ENCODE results near the gene SLC18A3. TPM values are rescaled to one million over a fixed set of nuclear protein-coding genes. Genes with fewer than 3 reads are reported as not detected.
A peak's percentile ranks its signal among the peaks of the same experiment; 100 is the strongest.

The SLC18A3 gene
- polyA plus RNA-seq, 1 donor: not detected

DNA sequence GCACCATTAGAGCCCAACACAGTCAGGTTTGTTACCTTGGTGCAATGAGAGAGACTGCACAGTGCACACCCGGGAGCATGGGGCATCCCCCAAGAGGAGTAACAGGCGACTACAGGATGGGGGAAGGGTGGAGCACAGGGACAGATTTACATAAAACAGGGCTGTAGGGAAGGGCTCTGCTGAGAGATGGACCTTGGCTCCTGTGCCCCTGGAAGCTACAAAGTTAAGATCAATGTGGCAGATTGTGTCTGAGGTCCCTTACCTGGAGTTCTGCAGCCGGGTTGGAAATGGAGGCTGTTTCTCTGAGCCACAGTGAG is 13.7 kb upstream of the SLC18A3 start:
- DNase-seq: no peak

DNA sequence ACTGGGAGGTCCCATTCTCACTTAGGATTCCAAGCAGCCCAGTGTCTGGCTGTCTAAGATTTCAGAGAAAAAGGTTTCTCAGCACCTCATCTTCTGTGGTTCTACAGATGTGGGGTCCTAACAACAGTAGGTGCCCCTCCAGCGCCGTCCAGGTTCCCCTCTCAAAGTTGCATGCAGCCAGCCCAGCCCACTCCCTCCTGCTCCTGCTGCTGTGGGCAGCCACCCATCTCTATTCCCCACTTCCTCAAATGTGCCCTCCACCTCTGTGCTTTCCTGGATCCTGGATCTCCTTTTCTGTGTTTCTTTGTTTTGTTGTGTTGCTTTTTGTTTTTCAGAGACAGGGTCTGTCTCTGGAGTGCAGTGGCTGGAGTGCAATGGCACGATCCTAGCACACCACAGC is 13.3 kb upstream of the SLC18A3 start:
- no peak for DNase-seq

DNA sequence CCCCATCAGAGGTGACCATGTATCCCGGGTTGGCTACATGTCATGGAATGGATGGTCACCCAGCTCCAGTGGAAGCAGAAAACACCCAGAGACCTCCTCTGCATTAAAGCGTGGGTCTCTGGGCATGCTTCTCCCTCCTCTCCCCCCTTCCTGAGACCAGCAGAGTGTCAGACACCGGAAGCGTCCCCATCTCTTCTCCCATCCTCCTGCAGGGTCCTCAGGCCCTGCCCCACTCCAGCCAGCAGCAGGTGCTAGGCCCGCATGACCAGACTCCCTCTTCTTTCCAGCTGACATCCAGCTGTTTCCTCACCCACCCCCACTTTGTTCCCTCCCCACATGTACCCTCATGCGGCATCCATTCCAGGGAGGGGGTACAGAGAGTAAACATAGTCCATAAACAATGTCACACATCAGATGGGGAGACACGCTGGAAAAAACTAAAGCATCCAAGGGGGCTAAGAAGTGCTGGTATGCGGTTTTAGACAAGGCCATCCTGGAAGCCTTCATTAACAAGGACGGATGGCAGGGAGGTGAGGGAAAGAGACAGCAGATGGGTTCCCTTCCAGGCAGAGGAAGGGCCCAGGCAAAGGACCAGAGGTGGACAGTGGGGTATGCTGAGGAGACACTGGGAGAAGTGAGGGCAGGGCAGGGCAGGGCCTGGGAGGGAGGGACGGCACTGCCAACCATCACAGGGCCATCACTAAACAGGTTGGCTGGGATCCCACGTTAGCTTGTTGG is 12.5 kb upstream of the SLC18A3 start:
- no peak for DNase-seq

DNA sequence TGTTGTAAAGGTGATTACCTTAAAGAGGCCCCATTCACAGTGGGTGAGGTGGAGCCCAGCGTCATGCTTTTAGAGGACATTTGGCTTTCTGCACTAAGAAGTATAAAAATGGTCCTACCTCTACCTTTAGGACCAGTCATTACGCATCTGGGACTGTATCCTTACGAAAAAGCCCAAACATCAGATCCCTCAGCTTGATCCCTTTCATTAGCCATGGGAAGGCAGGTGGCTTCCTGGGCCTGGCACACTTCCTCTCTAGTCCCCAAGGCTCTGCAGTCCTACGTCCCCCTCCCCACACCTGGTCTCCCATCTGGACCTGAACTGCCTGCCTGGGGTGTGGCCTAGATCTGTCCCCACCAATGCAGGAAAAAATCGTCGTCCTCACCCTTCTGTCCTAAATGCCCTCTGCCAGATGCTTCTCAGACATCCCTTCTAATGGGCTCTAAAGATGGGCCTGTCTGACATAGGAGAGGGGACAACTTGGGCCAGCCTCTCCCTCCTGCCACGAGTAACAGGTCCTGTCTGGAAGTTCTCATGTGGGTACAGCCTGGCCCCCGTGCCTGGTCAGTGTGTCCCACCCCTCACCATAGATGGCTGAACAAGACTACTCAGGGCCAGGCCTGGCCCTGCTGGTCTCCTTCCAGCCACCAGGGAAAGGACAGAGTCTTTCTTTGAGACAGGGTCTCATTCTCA is 11.8 kb upstream of the SLC18A3 start:
- DNase-seq: no peak

DNA sequence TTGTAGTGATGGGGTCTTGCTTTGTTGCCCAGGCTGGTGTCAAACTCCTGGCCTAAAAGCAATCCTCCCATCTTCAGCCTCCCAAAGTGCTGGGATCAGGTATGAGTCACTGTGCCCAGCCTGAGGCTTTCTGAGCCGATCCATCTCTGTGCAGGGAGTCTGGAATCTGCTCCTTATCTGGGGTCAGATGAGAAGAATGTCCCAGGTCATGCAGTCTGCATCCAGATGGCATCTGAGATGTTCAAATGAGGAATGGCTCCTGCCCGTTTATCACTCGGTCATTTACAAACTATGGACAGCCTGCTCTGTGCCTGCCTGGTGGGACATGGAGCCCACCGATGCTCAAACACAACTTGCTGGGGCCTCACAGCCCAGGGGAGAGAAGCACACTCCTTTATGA is 11.1 kb upstream of the SLC18A3 start:
- no peak for DNase-seq

DNA sequence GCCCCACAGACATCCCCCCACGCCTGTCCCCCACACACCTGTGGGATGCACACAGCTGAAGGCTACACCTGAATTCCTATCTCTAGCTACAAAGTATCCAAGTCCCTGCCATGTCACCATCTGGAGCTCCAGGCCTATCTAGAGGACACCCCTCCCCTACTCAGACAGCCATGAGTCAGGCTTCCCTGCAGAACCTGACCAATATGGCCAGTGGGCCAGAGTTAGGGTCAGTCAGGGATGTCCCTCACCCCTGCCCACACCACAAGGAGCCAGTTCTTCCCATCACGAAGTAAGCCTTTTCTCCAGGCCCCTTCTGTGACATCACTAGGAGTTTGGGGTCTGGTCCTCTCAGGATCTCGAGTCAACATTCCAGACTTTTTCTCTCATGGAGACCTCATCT is 10.6 kb upstream of the SLC18A3 start:
- no peak for DNase-seq

DNA sequence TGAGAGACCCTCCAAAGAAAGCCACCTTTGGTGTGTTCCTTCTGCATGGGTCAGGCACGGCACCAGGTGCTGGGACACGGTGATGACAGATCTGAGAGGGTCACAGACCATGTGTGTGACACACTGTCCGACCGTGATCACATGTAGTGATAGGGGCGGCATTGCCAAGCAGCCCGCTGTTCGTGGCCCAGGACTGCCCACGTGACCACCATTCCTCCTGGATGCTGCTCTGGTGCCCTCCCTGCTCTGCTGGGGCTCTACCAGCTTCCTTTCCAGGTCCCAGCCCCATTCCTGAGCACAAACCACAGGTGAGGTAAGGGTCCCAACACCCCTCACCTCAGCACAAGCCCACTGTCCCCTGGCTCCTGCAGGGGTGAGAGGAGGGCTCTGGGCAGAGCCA is 10.1 kb upstream of the SLC18A3 start:
- DNase-seq: no peak

DNA sequence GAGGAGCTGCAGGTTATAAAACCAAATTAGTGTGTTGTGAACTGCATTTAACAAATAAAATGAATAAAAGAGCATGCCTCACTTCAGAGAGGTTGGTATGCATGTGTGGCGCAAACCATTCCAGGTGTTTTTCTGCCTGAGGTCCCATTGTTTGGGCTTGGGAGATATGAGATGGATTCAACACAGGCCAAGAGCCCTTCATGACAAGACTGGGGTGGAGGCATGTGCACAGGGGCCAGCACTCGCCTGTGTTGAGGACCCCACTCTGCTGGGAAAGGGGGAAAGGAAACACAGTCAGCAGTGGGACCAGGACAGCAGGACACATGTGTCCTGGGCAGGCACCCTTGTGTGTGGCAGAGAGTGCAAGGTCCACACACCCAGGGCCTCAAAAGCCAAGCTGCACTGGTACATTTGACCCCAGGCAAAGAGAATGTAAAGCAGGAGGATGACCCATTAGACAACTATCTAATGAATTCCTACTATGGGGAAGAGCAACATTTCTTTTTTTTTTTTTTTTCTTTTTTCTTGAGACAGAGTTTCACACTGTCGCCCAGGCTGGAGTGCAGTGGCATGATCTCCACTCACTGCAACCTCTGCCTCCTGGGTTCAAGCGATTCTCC is 9.2 kb upstream of the SLC18A3 start:
- no peak for DNase-seq

DNA sequence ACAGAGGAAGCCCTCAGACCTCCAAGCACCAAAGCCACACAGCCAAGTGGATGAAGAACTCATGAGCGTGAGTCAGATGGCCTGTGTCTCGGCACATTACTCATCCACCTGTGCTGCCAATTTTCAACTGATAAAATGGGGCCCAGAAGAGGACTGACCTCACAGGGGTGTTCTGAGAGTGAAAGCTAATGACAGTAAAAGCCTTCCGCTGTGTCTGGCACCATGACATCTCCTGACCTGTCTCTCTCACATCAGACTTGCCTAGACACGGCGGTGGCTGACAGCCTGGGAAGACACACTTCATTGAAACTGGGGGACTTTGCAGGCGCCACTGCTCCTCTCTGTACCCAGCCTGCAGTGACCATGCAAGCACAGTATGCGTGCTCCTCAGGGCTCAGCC is 8.3 kb upstream of the SLC18A3 start:
- no peak for DNase-seq

DNA sequence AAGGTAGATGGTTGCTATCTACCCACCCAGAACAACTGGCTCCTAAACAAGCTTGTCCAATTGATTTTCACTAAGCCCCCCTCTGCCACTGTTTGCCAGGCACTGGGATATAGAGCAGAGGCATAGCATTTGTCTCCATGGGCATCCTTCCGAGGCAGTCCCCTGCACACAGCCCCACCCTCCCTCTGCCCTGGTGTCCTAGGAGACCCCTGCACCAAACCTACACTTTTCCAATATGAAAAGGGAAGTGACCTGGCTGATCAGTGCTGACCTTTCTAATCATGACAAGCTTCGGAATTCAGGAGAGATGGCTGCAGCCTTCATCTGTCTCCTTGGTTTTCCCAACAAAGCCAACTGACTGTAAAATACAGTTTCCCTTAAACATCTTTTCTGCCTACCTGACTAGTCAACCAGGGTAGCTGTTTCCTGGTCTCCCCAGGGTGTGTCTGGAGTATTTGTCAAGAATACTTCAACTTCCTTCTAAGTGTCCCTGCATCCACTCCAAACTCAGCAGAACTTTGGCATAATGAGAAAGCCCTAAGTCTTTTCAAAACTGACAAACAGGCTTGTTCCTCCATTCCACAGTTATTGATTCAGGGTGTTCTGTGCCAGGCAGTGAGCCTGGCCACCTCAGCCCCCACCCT is 7.6 kb upstream of the SLC18A3 start:
- DNase-seq: no peak

DNA sequence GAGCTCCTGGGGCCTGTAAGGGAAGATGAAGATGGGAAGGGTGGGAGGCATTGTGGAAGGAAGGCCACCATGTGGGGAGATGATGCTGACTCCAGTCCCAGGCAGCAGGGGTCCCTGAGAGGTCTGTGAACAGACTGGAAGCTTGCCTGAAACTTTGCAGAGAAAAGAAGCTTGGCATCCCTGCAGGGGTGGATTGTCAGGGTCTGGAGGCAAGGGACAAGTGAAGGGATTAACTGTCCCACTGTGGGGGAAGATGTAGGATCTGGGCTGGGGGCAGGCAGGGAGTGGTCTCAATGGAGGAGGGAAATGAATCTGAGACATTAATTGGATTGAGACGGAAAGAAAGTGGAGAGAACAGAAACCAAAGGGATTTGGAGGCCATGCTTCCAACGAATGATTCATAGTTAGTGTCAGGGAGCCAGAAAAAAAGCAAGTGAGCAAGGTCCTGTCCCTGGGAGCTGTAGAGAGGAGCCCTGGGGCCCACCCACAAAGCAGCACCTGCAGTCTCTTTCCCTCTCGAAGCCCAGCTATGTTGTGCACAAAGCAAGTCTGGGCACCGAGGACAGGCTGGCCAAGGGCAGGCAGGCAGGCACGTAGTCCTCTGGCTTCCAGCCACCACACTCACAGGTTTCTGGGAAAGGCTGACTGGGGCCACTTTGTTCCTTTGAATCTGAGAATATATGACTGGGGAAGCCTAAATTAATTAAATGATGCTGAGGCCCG is 4.7 kb upstream of the SLC18A3 start:
- DNase-seq: no peak

DNA sequence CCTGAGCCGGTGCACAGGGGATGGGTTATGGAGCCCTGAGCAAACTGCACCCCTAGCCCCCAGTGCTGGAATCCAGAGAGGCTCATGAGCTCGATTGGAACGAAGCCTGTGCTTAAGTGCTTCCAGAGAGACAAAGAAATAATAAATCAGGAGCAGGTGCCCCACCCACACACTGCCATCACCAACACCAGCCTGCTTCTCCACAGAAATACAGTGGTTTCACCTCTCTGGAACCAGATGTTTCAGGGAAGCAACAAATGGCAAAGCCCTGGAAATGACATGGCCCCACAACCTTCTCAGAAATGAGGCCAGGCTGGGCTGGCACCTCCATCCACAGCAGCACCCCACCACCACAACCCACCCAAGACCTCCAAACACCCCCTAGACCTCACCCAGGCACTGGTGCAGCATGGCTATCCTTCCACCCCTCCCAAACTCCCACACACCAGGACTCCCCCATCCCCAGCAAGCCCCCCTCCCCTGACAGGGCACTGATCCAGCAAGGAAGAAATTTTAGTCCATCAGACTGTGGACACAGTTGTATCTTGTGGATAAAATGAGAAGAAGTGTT is 4.1 kb upstream of the SLC18A3 start:
- no peak for DNase-seq

DNA sequence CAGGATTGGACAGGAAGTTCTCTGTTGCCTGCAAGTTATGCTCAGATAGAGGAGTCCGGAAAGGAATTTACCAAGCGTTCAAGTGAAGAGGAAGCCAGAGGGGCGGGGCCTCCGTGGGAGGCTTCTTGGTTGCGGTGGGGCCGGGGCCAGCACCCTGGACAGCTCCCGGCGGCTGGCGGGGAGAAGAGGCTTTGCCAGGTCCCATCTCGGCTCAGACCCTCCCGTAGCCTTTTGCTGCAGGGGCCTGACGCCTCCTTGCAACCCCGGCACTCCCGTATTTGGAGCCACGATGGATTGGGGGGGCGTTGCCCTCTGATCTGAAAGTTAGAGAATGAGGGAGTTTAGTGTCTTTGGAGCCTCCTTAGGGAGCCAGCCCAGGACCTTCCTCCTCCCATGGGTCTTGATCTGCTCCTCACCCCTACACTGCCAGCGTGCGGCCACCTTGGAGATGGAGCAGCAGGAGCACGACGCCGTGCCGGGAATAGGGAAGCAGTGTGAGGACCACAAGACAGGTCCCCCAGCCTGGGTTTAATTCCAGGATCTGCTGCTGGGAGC is 3.1 kb upstream of the SLC18A3 start:
- peak; percentile 71 for DNase-seq

DNA sequence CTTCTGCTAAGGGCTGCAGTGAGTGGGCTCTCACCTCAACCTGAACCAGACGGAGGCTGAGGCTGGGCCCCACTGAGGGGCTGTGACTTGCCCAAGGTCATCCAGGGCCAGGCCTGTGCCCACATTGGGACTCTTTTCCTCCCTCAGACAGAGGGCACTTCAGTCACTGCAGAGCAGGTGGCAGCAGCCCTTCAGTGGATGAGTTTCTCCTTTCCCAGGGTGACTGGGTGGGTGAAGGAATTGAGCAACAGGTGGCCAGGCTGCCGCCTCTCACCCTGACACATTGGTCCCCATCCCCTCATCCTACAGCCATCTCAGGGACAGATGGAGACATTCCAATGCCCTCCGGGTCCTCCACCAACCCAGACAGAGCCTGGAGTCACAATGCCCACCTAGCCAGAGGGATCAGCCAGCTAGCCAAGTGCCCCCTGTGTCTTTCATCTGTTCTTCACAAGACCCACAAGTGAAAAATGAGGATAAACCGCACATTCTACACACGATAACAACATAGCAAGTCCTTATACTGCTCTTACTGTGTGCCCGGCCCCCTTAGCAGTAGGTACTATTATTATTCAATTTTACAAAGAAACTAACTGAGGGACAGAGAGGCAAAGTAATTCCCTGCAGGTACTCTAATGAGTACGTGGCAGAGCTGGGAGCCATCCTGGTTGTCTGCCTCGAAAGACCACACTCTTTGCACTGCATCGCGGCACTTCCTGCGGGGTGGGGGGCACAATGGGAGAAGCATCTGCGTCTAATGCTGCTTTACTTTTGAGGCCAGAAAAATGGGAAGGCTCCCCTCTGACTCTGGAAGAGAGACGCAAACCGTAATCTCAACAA is 1.7 kb upstream of the SLC18A3 start:
- no peak for DNase-seq

DNA sequence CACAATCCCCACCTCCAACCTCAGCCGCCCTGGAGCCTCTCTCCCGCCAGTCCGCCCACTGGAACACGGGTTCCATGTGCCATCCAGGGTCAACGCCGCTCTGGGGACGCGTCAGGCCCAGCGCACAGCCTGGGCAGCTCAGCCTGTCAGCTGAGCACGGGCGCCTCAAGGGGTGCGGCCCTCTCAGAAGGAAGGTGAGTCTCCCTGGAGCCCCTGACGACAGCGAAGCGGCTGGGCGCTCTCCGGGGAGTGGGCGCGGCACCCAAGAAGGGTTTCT is 1.2 kb upstream of the SLC18A3 start:
- no peak for DNase-seq

DNA sequence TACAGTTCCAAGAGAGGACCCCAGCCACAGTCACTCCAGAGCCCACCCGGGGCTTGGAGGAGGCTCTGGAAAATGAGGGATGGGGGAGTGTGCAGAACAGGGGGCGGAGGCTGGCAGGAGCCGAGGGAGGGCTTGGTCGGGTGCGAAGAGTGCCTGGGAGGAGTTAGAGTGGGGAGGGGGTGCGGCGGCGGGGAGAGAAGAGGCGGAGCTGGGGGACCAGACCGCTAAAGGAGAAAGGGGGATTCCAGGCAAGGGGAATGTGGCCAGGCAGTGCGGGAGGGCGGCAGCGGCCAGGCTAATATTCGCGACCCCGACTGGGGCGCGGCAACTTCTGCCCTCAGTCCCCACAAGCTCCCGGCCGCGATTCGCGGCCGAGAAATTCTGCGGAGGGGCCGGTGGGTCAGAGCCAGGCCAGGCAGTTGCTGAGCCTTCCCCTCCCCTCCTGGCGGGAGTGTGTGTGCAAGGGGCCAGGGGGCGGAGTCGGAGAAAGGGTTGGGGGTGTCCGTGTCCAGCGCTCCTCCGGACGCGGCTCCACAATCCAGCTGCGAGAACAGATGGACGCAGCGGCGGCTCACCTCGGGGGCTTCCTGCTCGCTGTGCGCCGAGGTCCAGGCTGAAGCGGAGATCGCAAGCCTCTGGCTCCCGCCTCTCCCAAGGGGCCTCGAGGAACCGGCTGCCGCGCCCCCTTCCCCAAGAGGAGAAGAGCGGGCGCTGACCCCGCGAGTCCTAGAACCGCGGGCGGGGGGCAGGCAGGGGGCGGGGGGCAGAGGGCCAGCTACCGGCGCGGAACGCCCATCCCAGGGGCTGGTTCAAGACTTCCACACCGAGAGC is 612 bp upstream of the SLC18A3 start:
- DNase-seq: no peak

DNA sequence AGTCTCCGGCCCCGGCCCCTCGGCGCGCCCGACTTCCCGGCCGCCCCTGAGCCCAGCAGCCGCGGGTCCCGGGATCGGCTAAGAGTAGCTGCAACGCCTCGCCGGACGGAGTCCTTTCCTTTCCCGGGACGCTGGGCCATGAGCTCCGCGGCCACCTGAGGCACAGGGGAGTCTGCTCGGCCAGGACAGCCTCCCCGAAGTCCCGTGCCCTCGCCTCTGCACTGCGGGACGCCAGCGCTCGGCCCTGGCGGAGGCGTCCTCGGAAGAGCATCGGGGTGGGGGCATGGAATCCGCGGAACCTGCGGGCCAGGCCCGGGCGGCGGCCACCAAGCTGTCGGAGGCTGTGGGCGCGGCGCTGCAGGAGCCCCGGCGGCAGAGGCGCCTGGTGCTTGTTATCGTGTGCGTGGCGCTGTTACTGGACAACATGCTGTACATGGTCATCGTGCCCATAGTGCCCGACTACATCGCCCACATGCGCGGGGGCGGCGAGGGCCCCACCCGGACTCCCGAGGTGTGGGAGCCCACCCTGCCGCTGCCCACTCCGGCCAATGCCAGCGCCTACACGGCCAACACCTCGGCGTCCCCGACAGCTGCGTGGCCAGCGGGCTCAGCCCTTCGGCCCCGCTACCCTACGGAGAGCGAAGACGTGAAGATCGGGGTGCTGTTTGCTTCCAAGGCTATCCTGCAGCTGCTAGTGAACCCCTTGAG is 502 bp downstream of the SLC18A3 start:
- DNase-seq: no peak

DNA sequence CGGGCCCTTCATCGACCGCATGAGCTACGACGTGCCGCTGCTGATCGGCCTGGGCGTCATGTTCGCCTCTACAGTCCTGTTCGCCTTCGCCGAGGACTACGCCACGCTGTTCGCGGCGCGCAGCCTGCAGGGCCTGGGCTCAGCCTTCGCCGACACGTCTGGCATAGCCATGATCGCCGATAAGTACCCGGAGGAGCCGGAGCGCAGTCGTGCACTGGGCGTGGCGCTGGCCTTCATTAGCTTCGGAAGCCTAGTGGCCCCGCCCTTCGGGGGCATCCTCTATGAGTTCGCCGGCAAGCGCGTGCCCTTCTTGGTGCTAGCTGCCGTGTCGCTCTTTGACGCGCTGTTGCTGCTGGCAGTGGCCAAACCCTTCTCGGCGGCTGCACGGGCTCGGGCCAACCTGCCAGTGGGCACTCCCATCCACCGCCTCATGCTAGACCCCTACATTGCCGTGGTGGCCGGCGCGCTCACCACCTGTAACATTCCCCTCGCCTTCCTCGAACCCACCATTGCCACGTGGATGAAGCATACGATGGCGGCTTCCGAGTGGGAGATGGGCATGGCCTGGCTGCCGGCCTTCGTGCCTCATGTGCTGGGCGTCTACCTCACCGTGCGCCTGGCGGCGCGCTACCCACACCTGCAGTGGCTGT is 1.2 kb downstream of the SLC18A3 start:
- DNase-seq: no peak

DNA sequence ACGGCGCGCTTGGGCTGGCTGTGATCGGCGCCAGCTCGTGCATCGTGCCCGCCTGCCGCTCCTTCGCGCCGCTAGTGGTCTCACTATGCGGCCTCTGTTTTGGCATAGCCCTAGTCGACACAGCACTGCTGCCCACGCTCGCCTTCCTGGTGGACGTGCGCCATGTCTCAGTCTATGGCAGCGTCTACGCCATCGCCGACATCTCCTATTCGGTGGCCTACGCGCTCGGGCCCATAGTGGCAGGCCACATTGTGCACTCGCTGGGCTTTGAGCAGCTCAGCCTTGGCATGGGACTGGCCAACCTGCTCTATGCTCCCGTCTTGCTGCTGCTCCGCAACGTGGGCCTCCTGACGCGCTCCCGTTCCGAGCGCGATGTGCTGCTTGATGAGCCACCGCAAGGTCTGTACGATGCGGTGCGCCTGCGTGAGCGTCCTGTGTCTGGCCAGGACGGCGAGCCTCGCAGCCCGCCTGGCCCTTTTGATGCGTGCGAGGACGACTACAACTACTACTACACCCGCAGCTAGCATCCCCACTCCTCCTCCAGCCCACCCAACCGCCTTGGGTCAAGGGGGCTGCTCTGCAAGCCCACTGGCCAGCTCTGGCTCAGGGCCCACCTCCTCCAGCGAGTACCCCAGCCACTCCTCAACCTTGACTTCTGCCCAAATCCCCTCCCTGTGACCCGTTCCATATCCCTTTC is 1.9 kb downstream of the SLC18A3 start:
- DNase-seq: no peak
